Ishikawa (cell line): ENCODE data around the gene FIBCD1.

Experiments used
- CEBPB ChIP-seq: IDR thresholded peaks from 2 replicates; pipeline ENCODE4 v1.6.1; 2012
- CREB1 ChIP-seq: IDR thresholded peaks from 2 replicates; pipeline ENCODE4 v1.6.1; 2012; ENCODE audit warnings: low read depth
- EGR1 ChIP-seq: IDR thresholded peaks from 2 replicates; pipeline ENCODE4 v1.6.1; 2012
- EP300 ChIP-seq: IDR thresholded peaks from 2 replicates; pipeline ENCODE4 v1.6.1; 2012; ENCODE audit warnings: borderline replicate concordance
- FOXM1 ChIP-seq: IDR thresholded peaks from 2 replicates; pipeline ENCODE4 v1.6.1; 2012; ENCODE audit warnings: low read depth, borderline replicate concordance
- NFIC ChIP-seq: IDR thresholded peaks from 2 replicates; pipeline ENCODE4 v1.6.1; 2012
- RAD21 ChIP-seq: IDR thresholded peaks from 2 replicates; pipeline ENCODE4 v1.6.1; 2012; ENCODE audit warnings: low read depth
- TAF1 ChIP-seq: IDR thresholded peaks from 2 replicates; pipeline ENCODE4 v1.6.1; 2012; ENCODE audit warnings: low read depth, mild to moderate bottlenecking
- TCF12 ChIP-seq: IDR thresholded peaks from 2 replicates; pipeline ENCODE4 v1.6.1; 2012; ENCODE audit warnings: low read depth
- TEAD4 ChIP-seq: IDR thresholded peaks from 2 replicates; pipeline ENCODE4 v1.6.1; 2012
- USF1 ChIP-seq: IDR thresholded peaks from 2 replicates; pipeline ENCODE4 v1.6.1; 2012
- YY1 ChIP-seq: IDR thresholded peaks from 2 replicates; pipeline ENCODE4 v1.6.1; 2012; ENCODE audit warnings: low read depth
- ZBTB7A ChIP-seq: IDR thresholded peaks from 2 replicates; pipeline ENCODE4 v1.6.1; 2012; ENCODE audit warnings: low read depth
- TF ChIP-seq, protein P1 (sequence below): IDR thresholded peaks from 2 replicates; pipeline ENCODE4 v1.6.1; 2012
- TF ChIP-seq, protein P2 (sequence below): IDR thresholded peaks from 2 replicates; pipeline ENCODE4 v1.6.1; 2012; ENCODE audit warnings: low read depth, mild to moderate bottlenecking

The FIBCD1 gene

DNA sequence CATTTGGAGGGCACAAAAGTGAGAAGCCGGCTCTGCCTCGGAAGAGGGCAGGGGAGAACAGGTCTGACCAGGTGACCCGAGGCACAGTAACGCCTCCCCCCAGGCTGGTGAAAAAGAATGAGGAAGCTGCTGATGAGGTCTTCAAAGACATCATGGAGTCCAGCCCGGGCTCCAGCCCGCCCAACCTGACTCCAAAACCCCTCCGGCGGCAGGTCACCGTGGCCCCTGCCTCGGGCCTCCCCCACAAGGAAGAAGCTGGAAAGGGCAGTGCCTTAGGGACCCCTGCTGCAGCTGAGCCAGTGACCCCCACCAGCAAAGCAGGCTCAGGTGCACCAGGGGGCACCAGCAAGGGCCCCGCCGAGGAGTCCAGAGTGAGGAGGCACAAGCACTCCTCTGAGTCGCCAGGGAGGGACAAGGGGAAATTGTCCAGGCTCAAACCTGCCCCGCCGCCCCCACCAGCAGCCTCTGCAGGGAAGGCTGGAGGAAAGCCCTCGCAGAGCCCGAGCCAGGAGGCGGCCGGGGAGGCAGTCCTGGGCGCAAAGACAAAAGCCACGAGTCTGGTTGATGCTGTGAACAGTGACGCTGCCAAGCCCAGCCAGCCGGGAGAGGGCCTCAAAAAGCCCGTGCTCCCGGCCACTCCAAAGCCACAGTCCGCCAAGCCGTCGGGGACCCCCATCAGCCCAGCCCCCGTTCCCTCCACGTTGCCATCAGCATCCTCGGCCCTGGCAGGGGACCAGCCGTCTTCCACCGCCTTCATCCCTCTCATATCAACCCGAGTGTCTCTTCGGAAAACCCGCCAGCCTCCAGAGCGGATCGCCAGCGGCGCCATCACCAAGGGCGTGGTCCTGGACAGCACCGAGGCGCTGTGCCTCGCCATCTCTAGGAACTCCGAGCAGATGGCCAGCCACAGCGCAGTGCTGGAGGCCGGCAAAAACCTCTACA lies 54.2 kb downstream of the FIBCD1 start:
- TF ChIP-seq USF1 (no peak), NFIC (no peak), TCF12 (no peak), EGR1 (no peak), ZBTB7A (no peak), YY1 (no peak), FOXM1 (no peak), EP300 (no peak), TEAD4 (no peak), TAF1 (no peak), RAD21 (no peak)
- TF ChIP-seq, protein P1, sequence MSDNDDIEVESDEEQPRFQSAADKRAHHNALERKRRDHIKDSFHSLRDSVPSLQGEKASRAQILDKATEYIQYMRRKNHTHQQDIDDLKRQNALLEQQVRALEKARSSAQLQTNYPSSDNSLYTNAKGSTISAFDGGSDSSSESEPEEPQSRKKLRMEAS = no peak

GRCh38 chr9:130884111-130884531 lies 54.9 kb downstream of the FIBCD1 start:
- TF ChIP-seq NFIC (no peak), EP300 (no peak), TAF1 (no peak), USF1 (no peak), YY1 (no peak), EGR1 (no peak), RAD21 (no peak), TEAD4 (no peak), TCF12 (no peak), CEBPB (no peak), CREB1 (no peak), FOXM1 (no peak), ZBTB7A (no peak)
- TF ChIP-seq, protein P2, sequence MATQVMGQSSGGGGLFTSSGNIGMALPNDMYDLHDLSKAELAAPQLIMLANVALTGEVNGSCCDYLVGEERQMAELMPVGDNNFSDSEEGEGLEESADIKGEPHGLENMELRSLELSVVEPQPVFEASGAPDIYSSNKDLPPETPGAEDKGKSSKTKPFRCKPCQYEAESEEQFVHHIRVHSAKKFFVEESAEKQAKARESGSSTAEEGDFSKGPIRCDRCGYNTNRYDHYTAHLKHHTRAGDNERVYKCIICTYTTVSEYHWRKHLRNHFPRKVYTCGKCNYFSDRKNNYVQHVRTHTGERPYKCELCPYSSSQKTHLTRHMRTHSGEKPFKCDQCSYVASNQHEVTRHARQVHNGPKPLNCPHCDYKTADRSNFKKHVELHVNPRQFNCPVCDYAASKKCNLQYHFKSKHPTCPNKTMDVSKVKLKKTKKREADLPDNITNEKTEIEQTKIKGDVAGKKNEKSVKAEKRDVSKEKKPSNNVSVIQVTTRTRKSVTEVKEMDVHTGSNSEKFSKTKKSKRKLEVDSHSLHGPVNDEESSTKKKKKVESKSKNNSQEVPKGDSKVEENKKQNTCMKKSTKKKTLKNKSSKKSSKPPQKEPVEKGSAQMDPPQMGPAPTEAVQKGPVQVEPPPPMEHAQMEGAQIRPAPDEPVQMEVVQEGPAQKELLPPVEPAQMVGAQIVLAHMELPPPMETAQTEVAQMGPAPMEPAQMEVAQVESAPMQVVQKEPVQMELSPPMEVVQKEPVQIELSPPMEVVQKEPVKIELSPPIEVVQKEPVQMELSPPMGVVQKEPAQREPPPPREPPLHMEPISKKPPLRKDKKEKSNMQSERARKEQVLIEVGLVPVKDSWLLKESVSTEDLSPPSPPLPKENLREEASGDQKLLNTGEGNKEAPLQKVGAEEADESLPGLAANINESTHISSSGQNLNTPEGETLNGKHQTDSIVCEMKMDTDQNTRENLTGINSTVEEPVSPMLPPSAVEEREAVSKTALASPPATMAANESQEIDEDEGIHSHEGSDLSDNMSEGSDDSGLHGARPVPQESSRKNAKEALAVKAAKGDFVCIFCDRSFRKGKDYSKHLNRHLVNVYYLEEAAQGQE = no peak
- TF ChIP-seq, protein P1 = no peak

DNA sequence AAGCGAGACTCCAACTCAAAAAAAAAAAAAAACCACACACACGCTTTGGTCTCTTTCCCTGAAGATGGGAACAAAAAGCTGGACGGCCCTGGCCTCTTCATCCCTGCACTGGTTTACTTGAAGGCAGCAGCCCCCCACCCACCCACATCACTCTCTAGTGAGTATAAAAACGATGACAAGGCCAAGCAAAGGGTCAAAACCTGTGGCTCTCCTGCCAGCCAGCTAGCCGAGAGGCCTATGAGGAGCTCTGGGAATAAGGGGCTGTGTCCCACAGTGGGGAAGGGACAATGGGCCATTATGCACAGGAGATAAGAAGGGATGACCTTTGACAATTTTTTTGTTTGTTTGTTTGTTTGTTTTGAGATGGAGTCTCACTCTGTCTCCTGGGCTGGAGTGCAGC lies 55.6 kb downstream of the FIBCD1 start:
- TF ChIP-seq TEAD4 (no peak), ZBTB7A (no peak), RAD21 (no peak), YY1 (no peak), FOXM1 (no peak), CEBPB (no peak), TCF12 (no peak), NFIC (no peak), EGR1 (no peak), TAF1 (no peak), EP300 (no peak), CREB1 (no peak), USF1 (no peak)
- TF ChIP-seq, protein P2 = no peak
- TF ChIP-seq, protein P1 = no peak

DNA sequence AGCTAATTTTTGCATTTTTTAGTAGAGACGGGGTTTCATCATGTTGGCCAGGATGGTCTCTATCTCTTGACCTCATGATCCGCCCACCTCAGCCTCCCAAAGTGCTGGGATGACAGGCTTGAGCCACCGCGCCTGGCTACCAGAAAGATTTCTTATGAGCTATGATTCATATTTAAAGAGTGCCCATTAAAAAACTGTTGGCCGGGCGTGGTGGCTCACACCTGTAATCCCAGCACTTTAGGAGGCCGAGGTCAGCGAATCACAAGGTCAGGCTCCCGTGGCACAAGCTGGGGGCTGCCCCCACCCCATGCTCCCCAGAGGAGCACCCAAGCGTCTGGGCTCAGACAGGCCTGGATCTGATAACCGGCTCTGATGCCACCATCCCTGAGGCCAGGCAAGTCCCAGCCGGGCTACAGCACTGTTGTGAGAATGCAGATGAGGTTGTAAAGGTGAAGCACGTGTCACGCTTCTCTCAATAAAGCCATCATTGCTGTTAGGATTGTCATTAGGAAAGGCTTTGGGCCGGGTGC lies 56.3 kb downstream of the FIBCD1 start:
- TF ChIP-seq FOXM1 (no peak), RAD21 (no peak), TCF12 (no peak)

DNA sequence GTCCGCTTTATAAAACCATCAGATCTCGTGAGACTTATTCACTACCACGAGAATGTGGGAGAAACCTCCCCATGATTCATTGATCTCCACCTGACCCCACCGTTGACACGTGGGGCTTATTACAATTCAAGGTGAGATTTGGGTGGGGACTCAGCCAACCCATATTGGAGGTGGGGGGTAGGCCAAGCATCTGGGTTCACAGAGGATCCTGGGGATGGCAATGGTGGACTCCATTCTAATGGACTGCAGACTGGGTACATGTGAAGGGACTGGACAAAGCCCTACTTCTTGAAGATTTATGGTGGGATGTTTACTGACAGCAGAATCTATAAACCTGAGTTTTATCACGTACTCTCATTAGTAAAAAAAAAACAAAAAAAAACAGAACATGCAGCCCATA lies 57.5 kb downstream of the FIBCD1 start:
- TF ChIP-seq, protein P2 = no peak
- TF ChIP-seq NFIC = no peak
- no peak for TF ChIP-seq TEAD4
- TF ChIP-seq RAD21 = no peak
- no peak for TF ChIP-seq ZBTB7A
- TF ChIP-seq CREB1 = no peak
- no peak for TF ChIP-seq TCF12
- no peak for TF ChIP-seq USF1
- TF ChIP-seq EGR1 = no peak
- TF ChIP-seq, protein P1 = no peak
- TF ChIP-seq YY1 = no peak
